Effector memory CD8-positive, alpha-beta T cell (primary cell): ENCODE data around the gene SAXO1.
"Not testable (repeated sequence)": the region's sequence is repeated elsewhere in the genome, so short reads cannot be mapped to it uniquely, and the experiment has no call there.

Source experiments
- ATAC-seq: fragments of 150-1000 bp; cut with Tn5 transposase; replicated peaks from 2 replicates; pipeline ENCODE4 v1.10.0; 2021; ENCODE audit warnings: mild to moderate bottlenecking, moderate library complexity
- DNase-seq, 3 experiments: peaks; one replicate each; pipeline ENCODE4 v3.0.0; 2021
- H3K27ac Mint-ChIP-seq, 2 donors: one replicate each; pipeline ENCODE4 v1.8.0; 2022; ENCODE audit warnings: mild to moderate bottlenecking in 2 of 2, mixed read lengths in 2 of 2, moderate library complexity in 2 of 2
- H3K27me3 Mint-ChIP-seq, 2 donors: one replicate each; pipeline ENCODE4 v1.8.0; 2022; ENCODE audit warnings: mixed read lengths in 2 of 2
- H3K36me3 Mint-ChIP-seq: one replicate; pipeline ENCODE4 v1.8.0; 2022; ENCODE audit warnings: mild to moderate bottlenecking, moderate library complexity, mixed read lengths; ENCODE audit not compliant: insufficient read depth
- H3K4me1 Mint-ChIP-seq, 2 donors: one replicate each; pipeline ENCODE4 v1.8.0; 2022; ENCODE audit warnings: low read depth in 2 of 2, mixed read lengths in 2 of 2
- H3K4me3 Mint-ChIP-seq, 2 donors: one replicate each; pipeline ENCODE4 v1.8.0; 2022; ENCODE audit warnings: mild to moderate bottlenecking in 2 of 2, mixed read lengths in 2 of 2, moderate library complexity in 2 of 2
- H3K9me3 Mint-ChIP-seq, 2 donors: one replicate each; pipeline ENCODE4 v1.8.0; 2022; ENCODE audit warnings: mixed read lengths in 2 of 2

SAXO1 gene

GRCh38 chr9:19026375-19026774 lies 6.6 kb downstream of the SAXO1 start:
- Mint-ChIP-seq H3K27me3 (peaks cover 25 to 42% of the 10 kb centered on the region in 2 donors), H3K9me3 (no peaks in the 10 kb centered on the region), H3K27ac (no peak overlapping the region), H3K36me3 (no peaks in the 10 kb centered on the region), H3K4me3 (no peak overlapping the region), H3K4me1 (peaks cover 0 to 3% of the 10 kb centered on the region in 2 donors)
- ATAC-seq, result no peak
- DNase-seq, result no peak

- Mint-ChIP-seq H3K4me1 (peaks cover 0 to 3% of the 10 kb centered on the region in 2 donors), H3K27ac (no peak overlapping the region), H3K4me3 (no peak overlapping the region), H3K9me3 (no peaks in the 10 kb centered on the region), H3K27me3 (peaks cover 18 to 35% of the 10 kb centered on the region in 2 donors), H3K36me3 (no peaks in the 10 kb centered on the region)
- ATAC-seq, result no peak
- DNase-seq, result no peak
Observed at GRCh38 chr9:19023078-19023477, 9.9 kb downstream of the SAXO1 start.

GRCh38 chr9:19022206-19022605 lies 10.8 kb downstream of the SAXO1 start:
- Mint-ChIP-seq H3K9me3 (no peaks in the 10 kb centered on the region), H3K4me3 (no peak overlapping the region)
- ATAC-seq, result no peak

GRCh38 chr9:19021649-19022048 lies 11.4 kb downstream of the SAXO1 start:
- not testable (repeated sequence) for H3K4me1 Mint-ChIP-seq, H3K9me3 Mint-ChIP-seq, DNase-seq, H3K4me3 Mint-ChIP-seq, H3K36me3 Mint-ChIP-seq, ATAC-seq, H3K27ac Mint-ChIP-seq
- H3K27me3 Mint-ChIP-seq, result peaks cover 18 to 35% of the 10 kb centered on the region in 2 donors

More at GRCh38 chr9:19022206-19022605, 10.8 kb downstream of the SAXO1 start:
- peaks cover 18 to 35% of the 10 kb centered on the region in 2 donors for H3K27me3 Mint-ChIP-seq
- H3K4me1 Mint-ChIP-seq, result peaks cover 0 to 3% of the 10 kb centered on the region in 2 donors
- no peak overlapping the region for H3K27ac Mint-ChIP-seq
- H3K36me3 Mint-ChIP-seq, result no peaks in the 10 kb centered on the region
- DNase-seq, result no peak

- DNase-seq, result no peak
- Mint-ChIP-seq H3K36me3 (no peaks in the 10 kb centered on the region), H3K9me3 (no peaks in the 10 kb centered on the region), H3K27ac (no peak overlapping the region), H3K27me3 (peaks cover 18 to 35% of the 10 kb centered on the region in 2 donors), H3K4me1 (peaks cover 0 to 3% of the 10 kb centered on the region in 2 donors), H3K4me3 (no peak overlapping the region)
- no peak for ATAC-seq
Observed at GRCh38 chr9:19020886-19021455, 12.0 kb downstream of the SAXO1 start.

- H3K27ac Mint-ChIP-seq, result no peak overlapping the region
- H3K4me1 Mint-ChIP-seq, result peaks cover 0 to 3% of the 10 kb centered on the region in 2 donors
- peaks cover 10 to 18% of the 10 kb centered on the region in 2 donors for H3K27me3 Mint-ChIP-seq
- H3K4me3 Mint-ChIP-seq, result no peak overlapping the region
- H3K9me3 Mint-ChIP-seq, result no peaks in the 10 kb centered on the region
- no peaks in the 10 kb centered on the region for H3K36me3 Mint-ChIP-seq
- DNase-seq (no peak), ATAC-seq (no peak)
Observed at GRCh38 chr9:19018201-19018600, 14.8 kb downstream of the SAXO1 start.

- Mint-ChIP-seq H3K27ac (no peak overlapping the region), H3K4me1 (no peaks in the 10 kb centered on the region), H3K36me3 (no peaks in the 10 kb centered on the region), H3K27me3 (peaks cover 0 to 8% of the 10 kb centered on the region in 2 donors), H3K9me3 (no peaks in the 10 kb centered on the region), H3K4me3 (no peak overlapping the region)
- DNase-seq (no peak), ATAC-seq (no peak)
Observed at GRCh38 chr9:19009391-19009965, 23.5 kb downstream of the SAXO1 start.

- peaks cover 30 to 42% of the 10 kb centered on the region in 2 donors for H3K27me3 Mint-ChIP-seq
- no peak overlapping the region for H3K27ac Mint-ChIP-seq
- H3K36me3 Mint-ChIP-seq, result no peaks in the 10 kb centered on the region
Observed at GRCh38 chr9:19000133-19000532, 32.9 kb downstream of the SAXO1 start.

GRCh38 chr9:18999173-18999785 lies 33.7 kb downstream of the SAXO1 start:
- DNase-seq, result no peak
- H3K4me3 Mint-ChIP-seq, result no peak overlapping the region
- no peak overlapping the region for H3K27ac Mint-ChIP-seq
- H3K9me3 Mint-ChIP-seq, result peaks cover 0 to 2% of the 10 kb centered on the region in 2 donors
- peaks cover 30 to 42% of the 10 kb centered on the region in 2 donors for H3K27me3 Mint-ChIP-seq
- no peaks in the 10 kb centered on the region for H3K4me1 Mint-ChIP-seq
- ATAC-seq, result no peak
- H3K36me3 Mint-ChIP-seq, result no peaks in the 10 kb centered on the region

More at GRCh38 chr9:19000133-19000532, 32.9 kb downstream of the SAXO1 start:
- DNase-seq (no peak), ATAC-seq (no peak)
- H3K4me3 Mint-ChIP-seq, result no peak overlapping the region
- H3K9me3 Mint-ChIP-seq, result peaks cover 0 to 2% of the 10 kb centered on the region in 2 donors
- no peaks in the 10 kb centered on the region for H3K4me1 Mint-ChIP-seq

GRCh38 chr9:18997151-18997550 lies 35.9 kb downstream of the SAXO1 start:
- Mint-ChIP-seq H3K4me3 (no peak overlapping the region), H3K9me3 (no peaks in the 10 kb centered on the region), H3K27ac (no peak overlapping the region), H3K27me3 (peaks cover 30 to 31% of the 10 kb centered on the region in 2 donors), H3K4me1 (no peaks in the 10 kb centered on the region), H3K36me3 (no peaks in the 10 kb centered on the region)
- ATAC-seq (no peak), DNase-seq (no peak)

GRCh38 chr9:18996211-18996610 lies 36.8 kb downstream of the SAXO1 start:
- Mint-ChIP-seq H3K27ac (no peak overlapping the region), H3K36me3 (no peaks in the 10 kb centered on the region), H3K4me3 (no peak overlapping the region), H3K9me3 (no peaks in the 10 kb centered on the region), H3K4me1 (no peaks in the 10 kb centered on the region), H3K27me3 (peaks cover 28 to 30% of the 10 kb centered on the region in 2 donors)
- ATAC-seq, result no peak
- no peak for DNase-seq

- Mint-ChIP-seq H3K9me3 (no peaks in the 10 kb centered on the region), H3K27ac (no peak overlapping the region), H3K4me3 (no peak overlapping the region), H3K36me3 (no peaks in the 10 kb centered on the region), H3K4me1 (no peaks in the 10 kb centered on the region), H3K27me3 (peaks cover 22 to 24% of the 10 kb centered on the region in 2 donors)
- no peak for ATAC-seq
- DNase-seq, result no peak
Observed at GRCh38 chr9:18994263-18994916, 38.6 kb downstream of the SAXO1 start.

GRCh38 chr9:18991197-18991596 lies 41.8 kb downstream of the SAXO1 start:
- H3K9me3 Mint-ChIP-seq, H3K4me3 Mint-ChIP-seq, ATAC-seq, H3K36me3 Mint-ChIP-seq, H3K4me1 Mint-ChIP-seq, DNase-seq, H3K27ac Mint-ChIP-seq, H3K27me3 Mint-ChIP-seq: not testable (repeated sequence)

GRCh38 chr9:18990494-18990893 lies 42.5 kb downstream of the SAXO1 start:
- no peaks in the 10 kb centered on the region for H3K36me3 Mint-ChIP-seq
- H3K27ac Mint-ChIP-seq, result no peak overlapping the region
- ATAC-seq (no peak), DNase-seq (no peak)
- H3K27me3 Mint-ChIP-seq, result no peaks in the 10 kb centered on the region
- H3K4me1 Mint-ChIP-seq, result no peaks in the 10 kb centered on the region
- no peaks in the 10 kb centered on the region for H3K9me3 Mint-ChIP-seq
- H3K4me3 Mint-ChIP-seq, result no peak overlapping the region
